ENCODE data around the gene MPP4.

- TF ChIP-seq, protein P1, sequence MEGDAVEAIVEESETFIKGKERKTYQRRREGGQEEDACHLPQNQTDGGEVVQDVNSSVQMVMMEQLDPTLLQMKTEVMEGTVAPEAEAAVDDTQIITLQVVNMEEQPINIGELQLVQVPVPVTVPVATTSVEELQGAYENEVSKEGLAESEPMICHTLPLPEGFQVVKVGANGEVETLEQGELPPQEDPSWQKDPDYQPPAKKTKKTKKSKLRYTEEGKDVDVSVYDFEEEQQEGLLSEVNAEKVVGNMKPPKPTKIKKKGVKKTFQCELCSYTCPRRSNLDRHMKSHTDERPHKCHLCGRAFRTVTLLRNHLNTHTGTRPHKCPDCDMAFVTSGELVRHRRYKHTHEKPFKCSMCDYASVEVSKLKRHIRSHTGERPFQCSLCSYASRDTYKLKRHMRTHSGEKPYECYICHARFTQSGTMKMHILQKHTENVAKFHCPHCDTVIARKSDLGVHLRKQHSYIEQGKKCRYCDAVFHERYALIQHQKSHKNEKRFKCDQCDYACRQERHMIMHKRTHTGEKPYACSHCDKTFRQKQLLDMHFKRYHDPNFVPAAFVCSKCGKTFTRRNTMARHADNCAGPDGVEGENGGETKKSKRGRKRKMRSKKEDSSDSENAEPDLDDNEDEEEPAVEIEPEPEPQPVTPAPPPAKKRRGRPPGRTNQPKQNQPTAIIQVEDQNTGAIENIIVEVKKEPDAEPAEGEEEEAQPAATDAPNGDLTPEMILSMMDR (IDR thresholded peaks at IDR 0.05; ENCODE audit: borderline replicate concordance, extremely low read depth, low read length, poor library complexity, severe bottlenecking): no peak
- no peak for TF ChIP-seq EZH2 (IDR thresholded peaks at IDR 0.05; ENCODE audit: borderline replicate concordance, low read depth, low read length, severe bottlenecking)
Measured at GRCh38 chr2:201639205-201639604, 59.2 kb downstream of the MPP4 start.

All from DND-41 (cell line).